Natural killer cell treated with Interleukin-12 subunit alpha and Interleukin-12 subunit beta and Interleukin-15 and Interleukin-18, amount 100 ng/mL, for 72 hours (primary cell): ENCODE results near the gene ABHD18. TPM values are rescaled to one million over a fixed set of nuclear protein-coding genes. Genes with fewer than 3 reads are reported as not detected.
"Not testable (repeated sequence)": the region's sequence is repeated elsewhere in the genome, so short reads cannot be mapped to it uniquely, and the experiment has no call there.

Experiments
- ATAC-seq, 2 donors: fragments of 150-1000 bp; cut with Tn5 transposase in 1 of 2; sonication (Bioruptor Pico), chemical (Tn5 transposase) in 1 of 2; 2 replicates each; pipeline ENCODE4 v1.10.0; 2021
- DNase-seq: peaks from one replicate; pipeline ENCODE4 v3.0.0; 2022; ENCODE audit warnings: low spot score
- H3K27ac Mint-ChIP-seq, 2 donors: 1 replicate in 1 of 2; 2 replicates in 1 of 2; pipeline ENCODE4 v1.8.0; 2022; ENCODE audit warnings: mixed read lengths in 2 of 2, mild to moderate bottlenecking in 1 of 2, moderate library complexity in 1 of 2
- H3K27me3 Mint-ChIP-seq, 2 donors: 1 replicate in 1 of 2; 2 replicates in 1 of 2; pipeline ENCODE4 v1.8.0; 2022; ENCODE audit warnings: mixed read lengths in 2 of 2
- H3K36me3 Mint-ChIP-seq: one replicate; pipeline ENCODE4 v1.8.0; 2022; ENCODE audit warnings: mixed read lengths
- H3K4me1 Mint-ChIP-seq, 2 donors: 1 replicate in 1 of 2; 2 replicates in 1 of 2; pipeline ENCODE4 v1.8.0; 2022; ENCODE audit warnings: low read depth in 2 of 2, mixed read lengths in 2 of 2, mild to moderate bottlenecking in 1 of 2
- H3K4me3 Mint-ChIP-seq: one replicate; pipeline ENCODE4 v1.8.0; 2022; ENCODE audit warnings: mixed read lengths
- H3K9me3 Mint-ChIP-seq: 2 replicates; pipeline ENCODE4 v1.8.0; 2022; ENCODE audit warnings: mixed read lengths
- total RNA-seq, 2 donors: library from RNA; stranded (reverse); gene quantifications; one replicate each; pipeline ENCODE4 v1.2.3, GENCODE V29; 2022

The ABHD18 gene
- total RNA-seq, 2 donors from 2014 or later: 21.1 to 25.1 TPM

DNA sequence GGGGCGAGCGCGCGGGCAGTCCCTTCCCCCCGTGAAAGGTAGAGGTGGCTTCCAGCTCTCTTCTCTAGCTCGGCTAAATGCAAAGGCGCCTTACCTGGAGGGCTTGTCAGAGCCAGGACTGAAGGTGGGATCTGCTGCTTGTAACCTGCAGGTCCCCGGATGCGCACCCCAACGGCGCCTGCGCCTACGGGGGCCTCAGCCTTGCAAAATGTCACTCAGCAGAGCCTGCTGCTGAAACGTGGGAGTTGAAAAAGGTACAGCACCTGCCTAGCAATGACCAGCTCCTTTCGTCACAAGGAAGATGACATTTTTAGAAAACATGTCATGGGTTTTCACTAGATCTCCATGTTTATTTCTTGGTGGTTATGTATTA lies 583 bp downstream of the ABHD18 start:
- peaks cover 26 to 28% of the 10 kb centered on the region in 2 donors for H3K4me1 Mint-ChIP-seq
- H3K9me3 Mint-ChIP-seq: no peaks in the 10 kb centered on the region
- H3K27ac Mint-ChIP-seq: peak overlapping the region; percentile 92 to 96
- H3K36me3 Mint-ChIP-seq: peaks cover 5% of the 10 kb centered on the region
- DNase-seq: peak; percentile 63
- no peaks in the 10 kb centered on the region for H3K27me3 Mint-ChIP-seq
- peak; percentile 16 to 25 for ATAC-seq
- H3K4me3 Mint-ChIP-seq: peak overlapping the region; percentile 95

DNA sequence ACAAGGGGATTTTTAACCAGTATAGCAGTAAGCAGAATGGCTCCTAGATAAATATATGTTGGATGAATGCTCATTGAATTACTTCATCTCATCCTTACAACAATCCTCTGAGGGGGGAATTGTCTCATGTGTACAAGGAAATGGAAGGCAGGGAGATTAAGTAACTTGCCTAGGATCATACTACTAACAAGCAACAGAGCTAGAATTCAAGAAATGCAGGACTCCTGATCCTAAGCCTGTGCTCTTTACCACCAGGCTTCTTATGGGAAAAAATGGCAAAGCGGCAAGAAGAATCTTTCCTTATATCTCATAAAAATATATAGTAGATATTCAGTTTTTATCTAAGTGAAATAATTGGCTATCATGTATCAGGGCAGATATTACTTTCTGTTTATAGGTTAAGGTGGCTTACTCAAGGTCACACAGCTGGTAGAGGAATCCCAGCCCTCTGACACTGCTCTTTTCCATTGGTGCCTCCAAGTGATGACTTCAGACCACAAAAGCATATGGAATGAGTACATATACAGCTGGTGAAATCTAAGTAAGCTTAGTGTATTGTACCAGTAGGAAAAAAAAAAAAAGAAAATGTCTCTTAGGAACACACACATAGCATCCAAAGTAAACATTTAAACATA lies 2.1 kb downstream of the ABHD18 start:
- Mint-ChIP-seq H3K9me3 (no peaks in the 10 kb centered on the region), H3K4me1 (peaks cover 26 to 28% of the 10 kb centered on the region in 2 donors), H3K4me3 (peak overlapping the region; percentile 28), H3K27ac (no peak overlapping the region), H3K27me3 (no peaks in the 10 kb centered on the region), H3K36me3 (peaks cover 5% of the 10 kb centered on the region)
- no peak for DNase-seq
- ATAC-seq: no peak

DNA sequence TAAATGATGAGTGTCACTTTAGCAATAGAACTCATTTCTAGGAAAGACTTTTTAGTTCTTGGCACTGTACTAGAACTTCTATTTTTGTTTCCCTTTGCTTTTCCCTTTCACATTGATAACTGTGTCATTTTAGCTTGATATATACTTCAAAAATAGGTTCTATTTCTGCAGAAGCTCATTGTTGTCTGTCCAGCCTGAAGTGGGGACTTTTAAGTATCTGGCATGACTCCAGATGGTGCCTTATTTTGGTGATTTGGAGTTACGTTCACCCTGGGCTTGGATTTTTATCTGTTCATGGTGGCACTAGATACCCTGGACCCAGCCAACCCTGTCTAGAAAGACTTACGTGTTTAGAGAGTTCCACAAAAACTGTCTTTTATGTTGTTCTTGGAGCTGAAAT lies 3.4 kb downstream of the ABHD18 start:
- Mint-ChIP-seq H3K9me3 (no peaks in the 10 kb centered on the region), H3K27ac (peak overlapping the region in 1 of 2 donors; percentile 23), H3K4me3 (no peak overlapping the region), H3K27me3 (no peaks in the 10 kb centered on the region), H3K36me3 (no peaks in the 10 kb centered on the region), H3K4me1 (peaks cover 17 to 19% of the 10 kb centered on the region in 2 donors)
- no peak for DNase-seq
- no peak for ATAC-seq

DNA sequence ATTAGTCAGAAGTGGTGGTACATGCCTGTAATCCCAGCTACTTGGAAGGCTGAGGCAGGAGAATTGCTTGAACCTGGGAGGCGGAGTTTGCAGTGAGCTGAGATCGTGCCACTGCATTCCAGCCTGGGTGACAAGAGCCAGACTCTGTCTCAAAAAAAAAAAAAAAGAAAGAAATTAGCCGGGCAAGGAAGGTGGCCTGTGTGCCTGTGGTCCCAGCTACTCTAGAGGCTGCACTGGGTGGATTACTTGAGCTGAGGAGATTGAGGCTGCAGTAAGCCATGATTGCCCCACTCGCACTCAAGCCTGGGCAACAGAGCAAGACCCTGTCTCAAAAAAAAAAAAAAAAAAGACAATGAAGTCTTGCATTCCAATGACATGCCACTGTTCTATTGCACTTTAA lies 5.7 kb downstream of the ABHD18 start:
- H3K27ac Mint-ChIP-seq, H3K9me3 Mint-ChIP-seq, DNase-seq, H3K27me3 Mint-ChIP-seq, H3K36me3 Mint-ChIP-seq, H3K4me3 Mint-ChIP-seq, ATAC-seq: not testable (repeated sequence)
- peaks cover 20% of the 10 kb centered on the region in 2 donors for H3K4me1 Mint-ChIP-seq

DNA sequence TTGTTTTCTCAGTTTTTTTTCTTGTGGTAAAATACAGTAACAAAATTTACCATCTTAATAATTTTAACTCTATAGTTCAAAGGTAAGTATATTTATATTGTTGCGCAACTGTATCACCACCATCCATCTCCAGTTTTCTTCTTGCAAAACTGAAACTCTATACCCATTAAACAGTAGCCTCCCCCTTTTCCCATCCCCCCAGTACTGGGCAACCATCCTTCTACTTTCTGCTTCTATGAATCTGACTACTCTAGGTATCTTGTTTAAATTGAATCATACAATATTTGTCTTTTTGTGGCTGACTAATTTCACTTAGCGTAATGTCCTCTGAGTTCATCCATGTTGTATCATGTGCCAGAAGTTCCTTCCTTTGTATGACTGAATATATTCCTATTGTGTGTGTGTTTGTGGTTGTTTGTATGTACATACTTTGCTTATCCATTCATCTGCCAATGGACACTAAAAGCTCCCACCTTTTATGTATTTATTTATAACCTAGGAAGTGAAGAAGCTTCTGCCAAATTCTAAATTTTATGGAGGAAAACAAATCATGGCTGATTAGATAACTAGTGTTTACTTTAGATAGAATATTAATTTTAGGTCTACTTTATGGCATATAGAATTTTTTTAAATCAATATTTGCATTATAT lies 10.0 kb downstream of the ABHD18 start:
- DNase-seq: no peak
- Mint-ChIP-seq H3K9me3 (no peaks in the 10 kb centered on the region), H3K36me3 (no peaks in the 10 kb centered on the region), H3K27me3 (no peaks in the 10 kb centered on the region), H3K4me1 (peaks cover 5 to 7% of the 10 kb centered on the region in 2 donors), H3K27ac (no peak overlapping the region), H3K4me3 (no peak overlapping the region)
- ATAC-seq: peak in 1 of 2 donors; percentile 20

DNA sequence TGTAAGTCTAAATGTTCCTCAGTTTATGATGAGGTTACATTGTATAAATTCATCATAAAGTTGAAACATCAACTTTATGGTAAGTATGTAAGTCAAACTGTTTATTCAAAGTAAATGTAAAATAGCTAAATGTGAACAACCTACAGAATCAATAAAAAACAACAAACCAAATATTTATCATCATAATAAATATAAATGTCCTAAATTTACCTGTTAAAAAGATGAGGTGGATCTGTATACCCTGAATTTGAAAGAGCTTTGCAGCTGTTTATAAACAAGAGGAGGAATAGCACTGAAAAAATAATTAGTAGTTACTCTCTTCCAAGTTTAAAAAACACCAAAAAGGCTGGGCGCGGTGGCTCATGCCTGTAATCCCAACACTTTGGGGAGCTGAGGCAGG lies 13.7 kb downstream of the ABHD18 start:
- Mint-ChIP-seq H3K4me1 (peaks cover 5 to 7% of the 10 kb centered on the region in 2 donors), H3K4me3 (no peak overlapping the region)
- no peak for DNase-seq

DNA sequence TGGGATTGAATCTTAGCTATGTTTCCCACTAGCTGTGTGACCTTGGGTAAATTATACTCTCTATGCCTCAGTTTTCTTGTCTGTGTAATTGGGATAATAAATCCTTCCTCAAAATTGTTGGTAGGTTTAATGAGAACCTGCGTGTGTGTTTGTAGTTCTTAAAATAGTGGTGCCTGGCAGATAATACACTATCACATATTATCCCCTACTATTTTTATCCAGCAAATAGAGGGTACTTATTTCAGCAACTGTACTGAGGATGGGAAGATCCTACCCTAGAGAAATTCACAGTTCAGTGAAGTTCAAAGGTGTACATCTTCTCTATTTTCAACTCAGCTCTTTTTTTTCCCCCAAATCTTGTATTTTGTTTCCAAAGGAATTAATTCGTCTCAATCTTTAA lies 17.2 kb downstream of the ABHD18 start:
- Mint-ChIP-seq H3K27me3 (no peaks in the 10 kb centered on the region), H3K4me1 (no peaks in the 10 kb centered on the region), H3K36me3 (no peaks in the 10 kb centered on the region), H3K9me3 (no peaks in the 10 kb centered on the region), H3K4me3 (no peak overlapping the region), H3K27ac (peak overlapping the region in 1 of 2 donors; percentile 7)
- ATAC-seq: no peak
- no peak for DNase-seq

More for the DNA sequence above, 13.7 kb downstream of the ABHD18 start:
- Mint-ChIP-seq H3K9me3 (no peaks in the 10 kb centered on the region), H3K27ac (no peak overlapping the region), H3K36me3 (no peaks in the 10 kb centered on the region), H3K27me3 (no peaks in the 10 kb centered on the region)
- no peak for ATAC-seq

DNA sequence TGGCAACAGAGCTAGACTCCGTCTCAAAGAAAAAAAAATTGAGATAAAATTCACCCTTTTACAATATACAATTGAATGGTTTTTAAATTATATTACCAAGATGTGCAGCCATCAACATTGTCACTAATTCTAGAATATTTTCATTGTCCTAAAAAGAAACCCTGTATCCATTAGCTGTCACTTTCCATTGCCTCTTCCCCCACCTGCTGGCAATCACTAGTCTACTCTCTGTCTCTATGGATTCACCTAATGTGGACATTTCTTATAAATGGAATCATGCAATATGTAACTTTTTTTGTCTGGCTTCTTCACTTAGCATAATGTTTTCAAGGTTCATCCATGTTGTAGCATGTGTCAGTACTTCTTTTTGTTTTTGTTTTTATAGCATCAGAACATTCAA lies 20.8 kb downstream of the ABHD18 start:
- Mint-ChIP-seq H3K36me3 (peaks cover 5% of the 10 kb centered on the region), H3K9me3 (no peaks in the 10 kb centered on the region), H3K4me3 (no peak overlapping the region), H3K27ac (no peak overlapping the region), H3K4me1 (peaks cover 0 to 4% of the 10 kb centered on the region in 2 donors), H3K27me3 (no peaks in the 10 kb centered on the region)
- no peak for ATAC-seq
- no peak for DNase-seq

DNA sequence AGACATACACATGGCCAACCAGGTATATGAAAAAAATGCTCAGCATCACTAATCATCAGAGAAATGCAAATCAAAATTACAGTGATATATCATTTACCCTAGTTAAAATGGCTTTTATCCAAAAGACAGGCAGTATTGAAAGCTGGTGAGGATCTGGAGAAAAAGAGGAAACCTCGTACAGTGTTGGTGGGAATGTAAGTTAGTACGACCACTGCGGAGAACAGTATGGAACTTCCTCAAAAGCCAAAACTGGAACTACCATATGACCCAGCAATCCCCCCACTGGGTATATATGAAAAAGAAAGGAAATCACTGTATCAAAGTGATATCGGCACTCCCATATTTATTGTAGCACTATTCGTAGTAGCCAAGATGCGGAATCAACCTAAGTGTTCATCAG lies 23.4 kb downstream of the ABHD18 start:
- H3K36me3 Mint-ChIP-seq: peaks cover 5% of the 10 kb centered on the region
- H3K27me3 Mint-ChIP-seq: no peaks in the 10 kb centered on the region
- H3K27ac Mint-ChIP-seq: no peak overlapping the region
- no peak overlapping the region for H3K4me3 Mint-ChIP-seq
- H3K9me3 Mint-ChIP-seq: no peaks in the 10 kb centered on the region
- ATAC-seq: no peak
- H3K4me1 Mint-ChIP-seq: peaks cover 0 to 4% of the 10 kb centered on the region in 2 donors
- DNase-seq: no peak

DNA sequence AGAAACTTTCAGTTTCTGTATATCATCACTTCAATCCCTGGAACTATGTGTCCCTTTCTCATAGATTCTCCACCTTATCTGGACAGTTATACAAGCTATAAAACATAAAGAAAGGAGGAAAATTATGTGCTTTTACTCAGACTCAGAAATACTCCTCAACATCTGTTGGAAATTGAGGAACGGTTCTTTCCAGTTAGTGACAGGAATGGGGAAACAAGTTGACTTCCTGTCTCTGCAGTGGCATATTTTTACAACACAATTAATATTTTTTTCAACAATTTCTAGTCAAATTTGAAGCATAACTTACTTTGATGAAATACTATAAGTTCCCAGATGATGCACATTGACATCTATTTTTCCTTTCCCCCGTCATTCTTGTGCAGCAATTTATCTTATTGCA lies 27.9 kb downstream of the ABHD18 start:
- Mint-ChIP-seq H3K27me3 (no peaks in the 10 kb centered on the region), H3K4me1 (peaks cover 4 to 18% of the 10 kb centered on the region in 2 donors), H3K9me3 (no peaks in the 10 kb centered on the region), H3K27ac (no peak overlapping the region), H3K4me3 (no peak overlapping the region), H3K36me3 (peaks cover 12% of the 10 kb centered on the region)
- DNase-seq (no peak), ATAC-seq (no peak)

DNA sequence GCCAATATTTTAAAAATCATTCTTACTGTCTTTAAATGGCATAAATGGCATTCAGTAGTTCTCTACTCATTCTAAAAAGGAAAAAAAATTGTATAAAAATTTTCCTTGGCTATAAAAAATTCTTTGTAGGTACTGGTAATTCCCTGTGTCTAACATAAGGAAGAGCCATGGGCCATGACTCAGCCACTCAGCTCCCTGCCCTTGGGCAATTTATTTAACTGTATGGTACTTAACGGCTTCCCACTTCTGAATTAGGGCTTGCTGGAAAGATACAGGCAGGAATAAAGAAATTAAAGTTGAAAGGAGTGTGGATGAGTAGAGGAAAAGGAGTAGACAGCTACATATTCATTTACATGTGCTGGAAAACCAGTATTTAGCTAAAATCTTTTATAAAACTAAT lies 30.6 kb downstream of the ABHD18 start:
- ATAC-seq (no peak), DNase-seq (no peak)
- Mint-ChIP-seq H3K27ac (no peak overlapping the region), H3K9me3 (no peaks in the 10 kb centered on the region), H3K27me3 (no peaks in the 10 kb centered on the region), H3K4me3 (no peak overlapping the region), H3K36me3 (peaks cover 20% of the 10 kb centered on the region), H3K4me1 (peaks cover 4 to 14% of the 10 kb centered on the region in 2 donors)

DNA sequence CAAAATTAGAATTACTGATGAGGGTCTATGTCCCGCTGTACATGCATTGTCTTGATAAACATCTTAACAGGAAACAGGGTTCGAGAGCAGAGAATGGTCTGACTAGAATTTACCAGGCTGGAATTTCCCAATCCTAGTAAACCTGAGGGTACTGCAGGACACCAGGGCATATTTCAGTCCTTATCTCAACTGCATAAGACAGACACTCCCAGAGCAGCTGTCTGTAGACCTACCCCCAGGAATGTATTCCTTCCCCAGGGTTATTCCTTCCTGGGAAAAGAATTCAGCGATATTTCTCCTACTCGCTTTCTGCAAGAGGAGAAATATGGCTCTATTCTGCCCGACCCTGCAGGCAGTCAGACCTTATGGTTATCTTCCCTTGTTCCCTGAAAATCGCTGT lies 31.3 kb downstream of the ABHD18 start:
- H3K27ac Mint-ChIP-seq, H3K27me3 Mint-ChIP-seq, DNase-seq, H3K9me3 Mint-ChIP-seq, H3K4me3 Mint-ChIP-seq, ATAC-seq: not testable (repeated sequence)
- peaks cover 8 to 14% of the 10 kb centered on the region in 2 donors for H3K4me1 Mint-ChIP-seq
- H3K36me3 Mint-ChIP-seq: peaks cover 20% of the 10 kb centered on the region

DNA sequence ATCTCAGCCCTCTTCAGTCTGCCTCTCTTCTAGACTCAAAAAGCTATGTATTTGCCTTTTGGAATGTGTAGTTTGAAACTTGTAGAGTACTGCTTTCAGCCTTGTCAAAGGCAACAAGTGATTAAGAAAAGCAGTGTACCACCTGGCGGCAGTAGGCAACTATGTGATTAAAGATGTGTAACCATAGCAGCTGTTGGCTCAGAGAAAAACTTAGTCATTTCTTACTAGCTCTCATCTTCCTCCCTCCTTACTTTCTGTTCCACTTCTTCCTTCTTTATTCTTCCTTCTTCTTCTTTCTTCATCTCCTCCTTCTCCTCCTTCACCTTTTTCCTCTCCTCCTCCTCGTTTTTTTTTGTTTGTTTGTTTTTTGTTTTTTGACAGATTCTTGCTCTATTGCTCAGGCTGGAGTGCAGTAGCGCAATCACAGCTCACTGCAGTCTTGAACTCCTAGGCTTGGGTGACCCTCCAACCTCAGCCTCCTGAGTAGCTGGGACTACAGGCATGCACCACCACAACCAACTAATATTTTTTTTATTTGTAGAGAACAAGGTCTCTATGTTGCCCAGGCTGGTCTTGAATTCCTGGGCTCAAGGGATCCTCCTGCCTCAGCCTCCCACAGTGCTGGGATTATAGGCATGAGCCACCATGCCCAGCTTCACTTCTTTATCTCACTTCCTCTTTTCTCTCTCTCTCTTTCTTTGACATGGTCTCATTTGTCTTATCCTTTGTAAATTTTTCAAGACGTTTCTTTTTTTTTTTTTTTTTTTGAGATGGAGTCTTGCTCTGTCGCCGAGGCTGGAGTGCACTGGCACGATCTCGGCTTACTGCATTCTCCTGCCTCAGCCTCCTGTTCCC lies 32.6 kb downstream of the ABHD18 start:
- H3K36me3 Mint-ChIP-seq: peaks cover 20% of the 10 kb centered on the region
- DNase-seq (no peak), ATAC-seq (no peak)
- H3K9me3 Mint-ChIP-seq: no peaks in the 10 kb centered on the region
- peaks cover 9 to 14% of the 10 kb centered on the region in 2 donors for H3K4me1 Mint-ChIP-seq
- peak overlapping the region; percentile 9 to 51 for H3K27ac Mint-ChIP-seq
- no peaks in the 10 kb centered on the region for H3K27me3 Mint-ChIP-seq
- no peak overlapping the region for H3K4me3 Mint-ChIP-seq

DNA sequence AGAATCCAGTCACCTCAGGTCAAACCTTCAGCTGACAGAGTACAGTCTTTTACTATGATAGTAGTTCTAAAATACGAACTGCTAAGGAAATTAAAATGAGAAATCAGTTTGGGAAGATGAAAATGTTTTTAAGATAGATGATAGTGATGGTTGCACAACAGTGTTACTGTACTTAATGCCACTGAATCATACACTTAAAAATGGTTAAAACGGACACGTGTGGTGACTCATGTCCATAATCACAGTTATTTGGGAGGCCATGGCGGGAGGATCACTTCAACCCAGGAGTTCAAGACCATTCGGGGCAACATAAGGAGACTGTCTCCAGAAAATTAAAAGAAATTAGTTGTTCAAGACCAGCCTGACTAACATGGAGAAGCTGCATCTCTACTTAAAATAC lies 41.4 kb downstream of the ABHD18 start:
- no peaks in the 10 kb centered on the region for H3K9me3 Mint-ChIP-seq
- no peak overlapping the region for H3K4me3 Mint-ChIP-seq
- ATAC-seq: no peak
- no peak for DNase-seq
- peaks cover 0 to 3% of the 10 kb centered on the region in 2 donors for H3K4me1 Mint-ChIP-seq
- no peaks in the 10 kb centered on the region for H3K27me3 Mint-ChIP-seq
- no peak overlapping the region for H3K27ac Mint-ChIP-seq
- H3K36me3 Mint-ChIP-seq: no peaks in the 10 kb centered on the region
